UCSD-AML1 (cell line): ENCODE measurements around the gene PI4KA.

Source experiments
- DNase-seq: peaks from one replicate; lab custom pipeline; 2025; ENCODE audit not compliant: unreplicated experiment; lab: John Stamatoyannopoulos, UW

PI4KA gene

DNA sequence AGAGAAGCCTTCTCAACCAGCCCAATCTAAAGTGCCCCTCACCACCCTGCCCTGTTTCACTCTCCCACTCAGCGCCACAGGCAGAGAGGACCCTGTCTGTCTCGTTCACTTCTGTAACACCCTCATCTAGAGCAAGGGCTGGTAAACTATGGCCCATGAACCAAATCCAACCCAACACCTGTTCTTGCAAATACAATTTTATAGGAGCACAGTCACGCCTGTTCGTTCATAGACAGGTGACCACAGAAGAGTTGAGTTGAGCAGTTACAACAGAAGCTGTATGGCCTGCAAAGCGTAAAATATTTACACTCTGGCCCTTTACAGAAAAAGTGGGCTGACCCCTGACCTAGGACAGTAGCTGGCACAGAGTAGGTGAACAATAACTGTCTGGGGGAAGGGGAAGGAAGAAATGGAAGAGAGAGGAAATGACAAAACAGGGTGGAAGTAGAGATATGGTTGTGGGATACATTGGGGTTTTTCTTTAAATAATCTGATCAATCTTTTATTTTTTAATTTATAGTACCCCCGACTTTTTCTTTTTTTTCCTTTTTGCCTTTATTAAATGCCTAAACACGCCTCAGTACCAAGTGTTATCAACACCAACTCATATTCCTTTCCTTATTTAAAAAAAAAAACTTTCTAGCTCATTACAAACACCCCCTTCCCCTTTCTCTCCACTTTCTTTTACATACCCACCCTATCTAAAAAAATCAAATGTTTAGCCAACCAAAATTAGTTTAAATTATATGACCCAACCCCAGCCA lies 63.8 kb downstream of the PI4KA start:
- DNase-seq, result no peak

DNA sequence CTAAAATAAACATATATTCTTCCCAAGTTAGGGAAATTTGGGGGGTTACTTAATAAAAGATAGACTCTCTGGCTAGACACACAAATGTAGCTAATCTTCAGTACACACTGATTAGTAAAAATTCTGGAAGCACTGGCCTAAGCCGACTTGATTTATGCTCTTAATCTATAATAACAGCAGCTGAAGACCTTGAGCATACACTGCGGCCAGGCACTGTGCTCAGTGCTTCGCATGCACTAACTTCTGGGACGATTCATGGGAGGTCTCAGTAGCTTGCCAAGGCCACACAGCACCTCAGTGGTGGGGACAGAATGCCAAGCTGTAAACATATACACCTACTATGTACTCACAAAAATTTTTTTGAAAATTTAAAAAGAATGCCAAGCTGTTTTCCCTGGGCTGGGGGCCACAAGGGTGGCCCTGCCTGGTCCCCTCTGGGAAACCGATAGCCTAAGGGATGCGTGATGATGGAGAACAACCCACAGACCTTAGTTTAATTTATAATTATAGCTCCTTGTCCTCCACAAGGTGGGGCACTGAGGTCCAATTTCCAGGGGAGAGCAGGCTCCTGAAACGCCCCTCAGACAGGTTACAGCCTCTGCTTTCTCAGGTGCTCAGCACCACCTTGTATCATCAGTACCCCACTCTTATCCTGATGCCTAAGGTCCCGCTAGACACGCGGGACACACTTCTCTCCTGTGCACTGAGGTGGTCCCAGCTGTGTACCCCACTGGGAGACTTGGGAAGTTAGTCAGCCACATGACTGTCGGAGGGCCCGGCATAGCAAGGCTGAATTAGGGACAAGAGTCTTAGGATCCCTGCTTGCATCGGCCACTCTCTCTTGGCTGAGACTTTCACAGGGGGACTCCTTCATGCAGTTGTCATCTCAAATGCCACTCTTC lies 64.6 kb downstream of the PI4KA start:
- no peak for DNase-seq

GRCh38 chr22:20792966-20793728 lies 65.5 kb downstream of the PI4KA start:
- no peak for DNase-seq

DNA sequence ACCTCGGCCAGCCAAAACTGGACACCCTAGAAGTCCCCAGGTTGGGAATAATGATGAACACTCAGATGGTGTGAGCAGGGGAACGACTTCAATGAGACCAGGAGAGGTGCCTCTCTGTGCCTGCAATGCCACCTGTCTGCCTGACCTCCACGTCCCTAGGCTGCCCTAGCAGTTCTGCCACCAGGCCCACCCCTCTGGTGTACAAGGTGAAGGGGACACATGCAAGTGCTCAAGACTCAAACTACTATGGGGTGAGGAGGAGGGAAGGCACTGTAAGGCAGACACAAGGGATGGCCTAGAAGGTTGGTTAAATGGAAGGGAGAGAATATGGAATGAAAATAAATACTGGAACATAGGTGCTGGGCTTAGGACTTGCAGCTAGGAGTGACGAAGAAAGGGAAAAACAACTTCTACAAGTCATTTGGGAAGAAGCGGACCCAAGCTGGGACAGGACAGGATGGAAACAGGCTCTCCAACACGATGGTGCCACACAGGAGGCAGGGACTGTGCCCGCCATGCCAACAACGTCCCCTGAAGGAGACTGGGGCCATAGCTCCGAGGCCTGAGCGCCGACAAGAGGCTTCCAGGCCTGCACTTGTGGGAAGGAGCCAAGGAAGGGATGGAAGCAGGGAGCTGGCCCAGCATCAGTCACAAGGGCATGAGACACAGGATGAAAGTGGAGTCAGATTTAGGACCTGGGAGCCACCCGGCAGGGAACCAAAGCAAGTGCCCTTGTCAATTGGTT lies 66.2 kb downstream of the PI4KA start:
- DNase-seq, result no peak

GRCh38 chr22:20788627-20789344 lies 69.8 kb downstream of the PI4KA start:
- DNase-seq, result no peak

DNA sequence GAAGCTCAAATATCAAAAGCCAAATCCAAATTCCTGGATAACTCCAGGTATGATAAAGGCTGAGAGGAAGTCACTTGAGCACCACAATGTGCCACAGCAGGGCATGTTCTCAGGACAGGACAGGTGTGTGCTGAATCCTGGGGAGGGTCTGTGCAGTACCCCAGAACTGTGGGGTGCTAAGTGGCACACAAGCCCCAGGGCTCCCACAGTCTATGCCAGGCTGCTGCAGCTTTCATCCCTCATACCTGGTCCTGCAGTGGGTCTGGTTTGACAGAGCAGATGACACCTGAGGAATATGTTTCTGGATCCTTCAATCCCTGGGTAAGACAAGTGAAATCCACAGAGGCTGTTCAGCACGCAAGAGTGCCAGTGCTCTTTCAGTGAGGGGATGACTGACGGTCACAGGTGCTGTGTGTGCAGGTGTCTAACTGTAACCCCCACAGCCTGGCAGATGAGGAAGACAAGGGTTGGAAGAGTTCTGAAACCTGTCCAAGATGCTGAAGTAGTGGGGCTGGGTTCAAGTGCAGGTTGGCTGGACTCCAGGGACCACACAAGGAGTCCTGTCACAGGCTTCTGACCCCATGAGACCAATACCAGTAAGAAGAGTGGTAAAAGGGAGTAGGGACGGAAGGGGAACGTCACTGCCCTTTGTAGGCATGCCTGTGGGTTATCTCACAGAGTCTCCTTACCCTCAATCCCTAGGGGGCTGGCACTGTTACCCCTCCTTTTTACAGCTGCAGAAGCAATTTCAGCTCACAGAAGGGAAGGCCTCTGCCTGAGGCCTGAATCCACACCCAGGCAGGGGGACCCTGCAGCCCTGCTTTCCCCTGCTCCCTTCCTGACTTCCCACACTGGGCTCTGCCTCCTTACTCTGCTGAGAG lies 70.6 kb downstream of the PI4KA start:
- no peak for DNase-seq

DNA sequence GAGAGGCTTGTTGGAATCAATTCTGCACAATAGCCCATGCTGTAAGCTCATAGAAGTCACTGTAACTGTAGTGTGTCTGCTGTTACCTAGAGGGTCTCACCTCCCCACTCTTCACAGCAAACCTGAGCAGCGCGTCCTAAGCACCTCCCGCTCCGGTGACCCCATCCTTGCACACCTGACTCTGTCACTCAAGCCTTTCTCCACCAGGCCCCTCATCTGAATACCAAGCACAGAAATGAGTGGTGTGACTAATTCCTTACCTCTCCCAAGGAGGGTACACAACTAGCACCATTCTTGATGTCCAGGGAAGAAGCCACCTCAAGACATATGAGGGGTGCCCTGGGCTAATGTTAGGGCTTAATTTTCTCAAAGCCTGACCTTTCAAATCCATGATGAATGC lies 71.4 kb downstream of the PI4KA start:
- no peak for DNase-seq

DNA sequence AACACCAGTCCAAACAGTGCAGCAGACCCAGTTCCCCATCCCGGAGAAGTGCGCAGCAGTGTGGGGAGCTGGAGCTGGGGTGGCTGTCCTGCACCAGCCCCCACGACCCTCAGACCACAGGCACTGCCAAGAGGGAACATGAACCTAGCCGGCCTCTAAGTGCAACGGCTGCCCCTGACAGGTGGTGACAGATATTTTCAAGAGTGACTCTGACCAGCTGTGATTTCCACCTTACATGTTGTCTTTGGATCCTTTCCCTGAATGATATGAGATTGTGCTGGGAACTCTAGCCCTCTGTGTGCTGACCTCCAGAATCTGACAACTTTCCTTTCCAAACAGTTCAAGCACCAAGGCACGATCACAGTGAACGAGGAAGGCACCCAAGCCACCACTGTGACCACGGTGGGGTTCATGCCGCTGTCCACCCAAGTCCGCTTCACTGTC lies 72.1 kb downstream of the PI4KA start:
- DNase-seq, result no peak

- no peak for DNase-seq
Observed at GRCh38 chr22:20786048-20786447, 72.6 kb downstream of the PI4KA start.

GRCh38 chr22:20785415-20785814 lies 73.2 kb downstream of the PI4KA start:
- DNase-seq, result no peak

GRCh38 chr22:20783844-20784723 lies 74.5 kb downstream of the PI4KA start:
- peak; percentile 44 for DNase-seq

GRCh38 chr22:20783300-20783673 lies 75.3 kb downstream of the PI4KA start:
- no peak for DNase-seq

DNA sequence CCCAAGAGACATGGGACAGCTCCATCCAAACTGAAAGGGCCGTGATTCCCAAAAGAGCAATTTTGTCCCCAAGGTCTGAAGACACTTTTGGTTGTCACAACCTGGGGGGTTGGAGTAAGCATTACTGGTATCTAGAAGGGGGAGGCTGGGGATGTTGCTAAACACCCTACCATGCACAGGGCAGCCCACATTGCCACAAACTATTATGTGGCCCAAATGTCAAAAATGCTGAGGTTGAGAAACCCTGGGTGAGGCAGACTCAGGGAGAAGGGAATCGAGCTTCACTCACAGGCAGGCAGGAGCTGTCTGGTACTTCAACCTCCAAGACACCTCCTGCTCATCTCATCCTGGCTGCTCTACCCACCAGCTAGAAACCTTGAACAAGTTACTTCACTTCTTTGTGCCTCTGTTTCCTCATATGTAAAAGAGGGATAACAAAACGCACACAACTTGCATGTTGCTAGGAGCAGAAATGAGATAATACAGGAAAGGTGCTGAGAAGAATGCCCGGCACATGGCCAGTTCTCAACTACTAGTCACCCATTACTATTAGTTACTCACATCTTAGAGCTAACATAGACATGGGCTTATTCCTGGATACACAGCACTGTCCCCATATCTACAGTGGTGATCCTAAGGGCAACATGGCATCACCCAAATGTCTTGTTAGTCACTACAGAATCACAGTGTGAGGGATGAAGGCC lies 75.9 kb downstream of the PI4KA start:
- no peak for DNase-seq

DNA sequence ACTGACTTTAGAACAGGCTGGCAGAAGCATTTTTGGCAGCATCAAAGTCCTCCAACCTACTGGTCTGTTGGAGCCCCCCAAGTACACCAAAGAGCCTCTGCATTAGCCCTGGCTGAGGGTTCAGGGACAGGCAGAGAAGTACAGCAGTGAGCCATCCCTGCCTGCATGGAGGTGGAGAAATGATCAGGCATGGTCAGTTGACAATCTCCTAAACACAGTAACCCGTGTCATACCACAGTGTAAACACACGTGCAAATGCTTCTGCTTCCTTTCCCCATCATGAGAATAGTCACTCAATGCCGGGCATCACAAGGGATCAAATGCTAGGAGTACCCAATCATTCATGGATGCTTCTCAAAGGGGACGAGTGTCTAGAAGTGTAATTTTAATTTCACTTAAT lies 76.5 kb downstream of the PI4KA start:
- no peak for DNase-seq

GRCh38 chr22:20781272-20781990 lies 77.2 kb downstream of the PI4KA start:
- no peak for DNase-seq

- DNase-seq, result no peak
Observed at GRCh38 chr22:20779818-20780158, 78.8 kb downstream of the PI4KA start.
